ENCODE data around the gene IFIT1B.

Gene IFIT1B

DNA sequence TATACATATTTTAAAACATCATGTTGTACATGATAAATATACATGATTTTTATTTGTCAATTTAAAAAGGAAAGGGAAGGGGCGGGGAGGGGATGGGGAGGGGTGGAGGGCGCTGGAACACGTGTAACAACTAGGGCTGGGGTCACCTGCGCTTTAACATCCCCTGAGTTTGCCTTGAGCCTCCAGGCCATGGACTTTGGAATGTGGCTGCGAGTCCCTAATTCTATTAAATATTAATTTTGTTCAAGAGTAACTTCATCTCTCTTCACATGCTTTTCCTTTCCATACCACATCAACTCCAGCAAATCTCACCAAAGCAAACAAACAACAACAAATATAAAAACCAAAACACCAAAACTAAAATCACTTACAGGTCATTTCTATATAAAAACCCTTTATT is 47.1 kb downstream of the IFIT1B start:
- TF ChIP-seq POLR2A (IDR thresholded peaks at IDR 0.05; ENCODE audit: low read depth, low read length) = no peak
- FAIRE-seq (no peak), DNase-seq (ENCODE audit: insufficient read length, low spot score) (no peak)

- peak; percentile 49 for DNase-seq (ENCODE audit: insufficient read length, low spot score)
- peak; percentile 99 for FAIRE-seq
- no peak for TF ChIP-seq POLR2A (IDR thresholded peaks at IDR 0.05; ENCODE audit: low read depth, low read length)
Measured at GRCh38 chr10:89426230-89426868, 48.5 kb downstream of the IFIT1B start.

GRCh38 chr10:89427629-89428028 is 49.8 kb downstream of the IFIT1B start:
- DNase-seq (ENCODE audit: insufficient read length, low spot score) (peak; percentile 41), FAIRE-seq (peak; percentile 94)
- TF ChIP-seq POLR2A (IDR thresholded peaks at IDR 0.05; ENCODE audit: low read depth, low read length) = no peak

DNA sequence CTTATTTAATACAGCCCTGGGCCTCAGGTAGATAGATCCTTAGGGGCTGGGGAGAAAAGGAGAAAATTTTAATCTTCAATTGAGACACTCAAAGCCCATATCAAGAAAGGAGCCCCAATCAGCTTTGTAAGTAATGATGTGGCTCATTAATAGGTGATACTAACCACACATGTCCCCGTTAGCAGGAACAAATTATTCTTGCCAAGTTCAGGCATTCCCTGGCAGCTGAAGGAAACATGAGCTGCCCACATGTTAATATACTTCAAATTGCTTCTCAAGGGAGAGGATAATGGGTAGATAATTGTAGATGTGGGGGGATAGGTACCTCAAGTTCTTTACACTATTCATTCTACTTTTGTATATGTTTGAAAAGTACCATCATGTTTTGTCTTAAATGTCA is 51.0 kb downstream of the IFIT1B start:
- DNase-seq (ENCODE audit: insufficient read length, low spot score) (no peak), FAIRE-seq (peak; percentile 68)
- no peak for TF ChIP-seq POLR2A (IDR thresholded peaks at IDR 0.05; ENCODE audit: low read depth, low read length)

GRCh38 chr10:89431977-89432376 is 54.1 kb downstream of the IFIT1B start:
- TF ChIP-seq POLR2A (IDR thresholded peaks at IDR 0.05; ENCODE audit: low read depth, low read length) = no peak
- DNase-seq (ENCODE audit: insufficient read length, low spot score) (peak; percentile 17), FAIRE-seq (peak; percentile 93)

Measured in H54 (cell line).